ENCODE results near the gene ETV6.

ETV6 gene

GRCh38 chr12:11716794-11717518, 67.5 kb downstream of the ETV6 start:
- DNase-seq (ENCODE audit: low read depth, low spot score) = no peak

DNA sequence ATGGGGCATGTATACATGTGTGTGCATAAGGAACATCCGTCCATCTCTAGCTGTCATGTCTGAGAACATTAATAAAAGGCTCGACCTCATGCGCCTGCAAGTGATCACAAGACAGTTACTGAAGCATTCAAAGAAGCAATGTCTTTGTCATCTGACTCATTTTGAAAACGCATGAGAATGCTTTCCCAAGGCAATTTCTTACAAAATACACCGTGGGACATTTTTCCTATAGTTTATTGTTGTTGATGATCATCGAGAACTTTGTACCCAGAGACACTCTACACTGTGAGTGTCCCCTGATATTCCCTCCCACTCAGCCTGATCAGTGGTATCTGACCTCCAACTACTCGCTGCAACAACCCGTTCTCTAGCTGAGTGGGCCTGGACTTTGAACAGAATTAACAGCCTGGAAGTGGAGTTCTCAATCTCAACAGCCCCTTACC, 68.1 kb downstream of the ETV6 start:
- no peak for DNase-seq (ENCODE audit: low read depth, low spot score)

DNA sequence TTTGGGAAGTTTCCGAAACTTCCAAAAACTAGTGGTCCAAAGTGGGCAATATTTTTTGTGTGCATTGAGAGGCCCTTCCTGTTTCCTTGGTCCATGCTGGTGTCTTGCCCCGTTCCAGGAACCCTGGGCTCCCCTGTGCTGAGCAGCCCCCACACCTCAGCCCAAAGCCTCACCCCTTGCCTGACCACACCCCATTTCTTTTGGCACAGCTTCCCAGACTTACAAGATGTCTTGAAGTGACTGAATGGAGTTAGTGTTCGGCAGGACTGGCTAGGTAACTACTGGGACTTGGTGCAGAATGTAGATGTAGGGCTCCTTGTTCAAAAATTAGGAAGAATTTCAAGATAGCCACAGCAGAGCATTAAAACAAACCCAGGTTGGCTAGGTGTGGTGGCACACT, 68.6 kb downstream of the ETV6 start:
- DNase-seq (ENCODE audit: low read depth, low spot score) = no peak

- DNase-seq (ENCODE audit: low read depth, low spot score) = no peak
Observed at GRCh38 chr12:11718768-11719253, 69.3 kb downstream of the ETV6 start.

GRCh38 chr12:11719678-11720099, 70.2 kb downstream of the ETV6 start:
- no peak for DNase-seq (ENCODE audit: low read depth, low spot score)

- DNase-seq (ENCODE audit: low read depth, low spot score) = no peak
Observed at GRCh38 chr12:11722071-11722470, 72.6 kb downstream of the ETV6 start.

- DNase-seq (ENCODE audit: low read depth, low spot score) = no peak
Observed at GRCh38 chr12:11722578-11723138, 73.2 kb downstream of the ETV6 start.

GRCh38 chr12:11723993-11724392, 74.5 kb downstream of the ETV6 start:
- no peak for DNase-seq (ENCODE audit: low read depth, low spot score)

DNA sequence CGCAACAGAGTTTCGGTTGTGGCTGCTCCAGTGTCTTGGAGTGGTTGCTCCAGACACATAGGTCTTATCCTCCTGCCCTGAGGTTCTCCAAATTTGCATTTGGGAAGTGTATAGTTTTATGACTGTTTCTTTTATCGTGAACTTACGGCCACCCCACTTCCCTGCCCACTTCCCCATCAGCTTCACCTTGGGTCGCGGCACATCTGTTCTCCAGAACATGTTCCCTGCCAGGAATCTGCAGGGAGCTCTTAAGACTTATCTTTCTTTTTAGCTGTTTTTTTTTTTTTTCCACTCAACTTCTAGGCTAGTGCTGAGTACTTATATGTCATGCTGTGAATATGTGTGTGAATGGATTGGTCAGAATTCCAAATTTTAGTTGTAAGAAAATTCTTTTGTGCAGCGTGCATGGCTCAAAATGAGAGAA, 75.4 kb downstream of the ETV6 start:
- DNase-seq (ENCODE audit: low read depth, low spot score) = no peak

GRCh38 chr12:11725686-11726085, 76.2 kb downstream of the ETV6 start:
- DNase-seq (ENCODE audit: low read depth, low spot score) = no peak

DNA sequence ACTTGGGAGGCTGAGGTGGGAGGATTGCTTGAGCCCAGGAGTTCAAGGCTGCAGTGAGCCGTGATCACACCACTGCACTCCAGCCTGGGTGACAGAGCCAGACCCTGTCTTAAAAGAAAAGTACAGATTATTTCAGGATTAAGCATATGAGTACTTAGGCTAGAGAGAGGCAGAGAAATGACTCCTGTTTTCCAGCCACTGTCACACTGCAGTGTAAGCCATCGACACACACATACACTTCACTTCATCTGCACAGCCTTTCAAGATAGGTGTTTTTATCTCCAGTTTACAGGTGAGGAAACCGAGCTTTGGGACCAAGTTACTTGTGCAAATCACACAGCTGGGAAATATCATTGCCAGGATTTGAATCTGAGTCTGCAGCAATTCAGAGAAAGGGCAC, 77.2 kb downstream of the ETV6 start:
- DNase-seq (ENCODE audit: low read depth, low spot score) = no peak

DNA sequence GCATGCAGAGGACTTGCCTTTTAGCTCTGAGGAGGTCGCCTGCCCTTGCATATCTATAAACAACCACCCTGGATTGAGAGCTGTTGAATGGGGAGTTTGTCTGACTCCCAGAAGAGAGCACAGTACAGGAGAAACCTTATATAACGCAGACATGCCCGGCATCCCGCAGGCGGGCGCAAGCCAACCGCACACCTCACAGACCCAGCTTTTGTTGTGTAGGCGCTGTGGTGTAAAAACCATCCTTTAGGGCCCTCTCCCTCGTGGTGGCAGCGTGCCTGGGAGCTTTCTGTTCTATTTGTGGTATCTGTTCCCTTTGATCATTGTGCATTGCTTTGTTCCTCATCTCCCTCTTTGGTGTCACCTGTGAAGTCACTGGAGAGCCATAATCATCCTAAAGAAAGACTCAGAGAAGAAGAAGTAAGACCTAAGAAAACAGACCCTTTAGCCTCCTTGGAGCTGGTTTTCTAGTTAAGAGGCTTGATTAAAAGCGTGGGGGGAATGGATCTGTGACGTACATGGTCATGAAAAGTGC, 77.7 kb downstream of the ETV6 start:
- DNase-seq (ENCODE audit: low read depth, low spot score) = no peak

DNA sequence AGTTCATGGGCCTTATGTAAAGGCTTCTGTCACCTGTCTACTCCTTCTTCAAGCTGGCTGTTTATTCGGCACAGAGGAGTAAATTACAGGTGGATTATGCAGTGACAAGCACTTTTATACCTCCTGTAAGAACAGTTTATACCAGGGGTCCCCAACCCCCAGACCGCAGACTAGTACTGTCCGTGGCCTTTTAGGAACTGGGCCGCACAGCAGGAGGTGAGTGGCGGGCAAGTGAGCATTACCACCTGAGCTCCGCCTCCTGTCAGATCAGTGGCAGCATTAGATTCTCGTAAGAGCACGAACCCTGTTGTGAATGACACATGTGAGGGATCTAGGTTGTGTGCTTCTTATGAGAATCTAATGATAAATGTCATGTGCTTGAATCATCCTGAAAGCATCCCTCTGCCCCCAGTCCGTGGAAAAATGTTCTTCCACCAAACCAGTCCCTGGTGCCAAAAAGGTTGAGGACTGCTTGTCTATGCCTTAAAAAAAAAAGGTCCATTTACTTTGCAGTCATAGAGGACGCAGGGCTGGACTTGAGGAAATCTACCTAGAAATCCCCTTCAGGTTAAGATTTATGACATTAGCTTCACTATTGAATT, 78.8 kb downstream of the ETV6 start:
- no peak for DNase-seq (ENCODE audit: low read depth, low spot score)

GRCh38 chr12:11729008-11729407, 79.5 kb downstream of the ETV6 start:
- no peak for DNase-seq (ENCODE audit: low read depth, low spot score)

- no peak for DNase-seq (ENCODE audit: low read depth, low spot score)
Observed at GRCh38 chr12:11729439-11730150, 80.1 kb downstream of the ETV6 start.

DNA sequence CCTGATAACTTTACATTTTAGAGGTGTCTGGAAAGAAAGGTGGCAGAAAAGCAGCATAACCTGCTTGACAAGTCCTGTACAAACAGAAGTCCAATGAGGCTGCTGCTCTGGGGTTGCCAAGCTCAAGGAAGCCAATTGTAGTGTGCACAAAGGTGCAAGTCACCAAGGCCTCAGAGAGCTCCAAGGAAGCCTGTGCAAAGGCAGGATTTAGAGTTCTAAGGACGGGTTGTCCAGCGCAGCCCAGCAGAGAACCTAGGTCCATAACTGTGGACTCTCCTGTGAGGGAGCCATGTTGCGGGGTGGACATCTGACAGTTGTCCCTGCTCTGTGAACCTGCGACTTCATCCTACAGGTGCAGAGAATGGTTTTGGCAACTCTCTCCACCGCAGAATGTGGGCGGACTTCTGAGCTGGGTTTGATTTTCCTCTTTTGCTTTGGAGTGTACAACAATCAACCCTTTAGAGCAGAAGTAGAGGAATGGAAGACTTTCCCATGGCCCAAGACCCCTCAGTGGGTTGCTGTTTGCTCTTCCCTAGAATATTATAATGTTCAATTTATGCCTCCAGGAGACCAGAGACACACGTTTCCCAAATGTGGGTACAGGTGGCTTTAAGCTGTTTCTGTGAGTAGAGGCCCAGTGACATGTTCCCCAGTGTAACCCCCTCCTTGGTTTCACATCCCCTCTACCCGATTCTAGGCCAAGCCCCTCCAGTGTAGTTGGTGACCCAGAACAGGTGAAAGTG, 81.0 kb downstream of the ETV6 start:
- no peak for DNase-seq (ENCODE audit: low read depth, low spot score)

- no peak for DNase-seq (ENCODE audit: low read depth, low spot score)
Observed at GRCh38 chr12:11731042-11731357, 81.5 kb downstream of the ETV6 start.

DNA sequence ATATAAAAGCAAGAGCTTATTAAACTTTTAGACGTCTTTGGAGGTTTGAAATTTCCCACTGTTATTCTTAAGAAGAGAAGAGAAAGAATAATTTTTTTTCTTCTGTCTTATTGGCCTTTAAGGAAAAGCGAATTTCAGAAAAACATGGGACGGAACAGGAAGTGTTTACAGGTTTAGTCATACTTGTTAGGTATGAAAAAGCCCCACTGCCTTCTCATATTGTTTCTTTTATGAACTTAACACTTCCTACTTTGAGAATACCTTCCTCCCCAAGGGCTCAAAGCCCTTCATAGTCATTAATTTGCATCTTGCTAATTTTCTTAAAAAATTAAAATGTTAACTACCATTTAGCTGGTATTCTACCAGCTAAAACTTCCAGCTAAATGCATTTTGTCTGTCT, 82.0 kb downstream of the ETV6 start:
- no peak for DNase-seq (ENCODE audit: low read depth, low spot score)

- DNase-seq (ENCODE audit: low read depth, low spot score) = no peak
Observed at GRCh38 chr12:11732023-11732422, 82.5 kb downstream of the ETV6 start.

- no peak for DNase-seq (ENCODE audit: low read depth, low spot score)
Observed at GRCh38 chr12:11732715-11733114, 83.2 kb downstream of the ETV6 start.

DNA sequence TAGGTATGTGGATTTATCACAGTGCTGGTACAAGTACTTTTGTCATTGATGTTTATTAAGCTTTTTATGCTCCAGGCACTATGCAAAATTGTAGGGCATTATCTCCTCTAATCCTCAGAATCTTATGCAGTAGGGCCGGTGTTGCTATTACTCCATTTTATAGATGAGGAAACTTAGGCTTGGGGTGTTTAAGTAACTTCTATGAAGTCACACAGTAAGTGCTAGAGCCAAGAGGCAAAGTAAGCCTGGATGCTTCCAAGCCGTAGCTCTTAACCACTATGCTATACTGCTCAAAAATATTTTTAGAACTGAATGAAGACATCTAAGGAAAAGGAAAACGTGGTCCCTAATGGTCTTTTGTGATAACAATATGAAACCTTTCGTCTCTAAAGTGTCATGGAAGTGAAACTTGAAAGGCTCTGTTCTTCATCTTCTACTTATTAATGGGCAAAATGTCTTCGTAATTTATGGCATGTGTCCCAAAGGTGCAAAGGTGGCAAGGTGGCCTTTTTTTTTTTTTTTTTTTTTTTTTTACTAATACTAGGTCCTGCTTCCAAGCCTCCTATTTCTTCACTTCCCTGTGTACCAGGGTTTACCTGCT, 85.2 kb downstream of the ETV6 start:
- DNase-seq (ENCODE audit: low read depth, low spot score) = no peak

Measured in iPS DF 19.7 (cell line).